ENCODE data around the gene BIN1.
A peak's percentile ranks its signal among the peaks of the same experiment; 100 is the strongest.

The BIN1 gene

DNA sequence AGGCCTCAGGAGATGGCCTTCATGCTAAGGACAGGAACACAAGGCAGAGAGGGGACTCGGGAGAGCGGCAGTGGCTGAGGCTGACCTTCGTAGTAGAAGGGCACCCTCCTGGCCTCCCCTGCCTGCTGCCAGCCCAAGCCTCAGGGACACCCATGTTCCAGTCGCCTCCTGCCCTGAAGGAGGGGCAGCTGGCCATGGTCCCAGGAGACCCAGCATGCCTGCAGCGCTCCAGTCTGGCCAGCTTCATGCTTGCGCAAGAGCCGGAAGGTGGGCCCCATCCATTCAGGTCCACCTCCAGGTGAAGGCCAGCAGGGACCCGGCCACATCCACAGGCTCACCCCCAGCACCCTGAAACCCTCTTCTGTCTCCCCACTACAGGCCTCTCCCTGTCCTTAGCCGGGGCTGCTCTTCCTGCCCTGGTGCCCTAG is 35.0 kb downstream of the BIN1 start:
- no peak for DNase-seq

DNA sequence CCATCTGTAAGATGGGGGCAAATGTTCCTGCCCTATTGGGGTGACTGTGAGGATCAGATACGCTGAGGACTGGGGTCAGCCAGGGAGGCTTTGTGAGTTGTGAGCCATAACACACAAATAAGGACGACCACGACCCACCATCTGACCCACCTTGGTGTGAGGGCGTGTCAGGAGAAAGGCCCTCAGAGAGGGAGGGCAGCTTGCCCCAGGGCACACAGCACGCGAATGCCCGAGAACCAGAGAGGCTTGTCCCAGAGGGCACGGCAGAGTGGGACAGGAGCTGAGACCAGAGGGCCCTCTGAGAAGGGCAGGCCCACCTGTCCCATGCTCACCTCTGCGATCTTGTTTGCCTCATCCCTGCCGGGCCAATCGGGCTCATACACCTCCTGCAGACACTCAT is 36.7 kb downstream of the BIN1 start:
- DNase-seq, result no peak

DNA sequence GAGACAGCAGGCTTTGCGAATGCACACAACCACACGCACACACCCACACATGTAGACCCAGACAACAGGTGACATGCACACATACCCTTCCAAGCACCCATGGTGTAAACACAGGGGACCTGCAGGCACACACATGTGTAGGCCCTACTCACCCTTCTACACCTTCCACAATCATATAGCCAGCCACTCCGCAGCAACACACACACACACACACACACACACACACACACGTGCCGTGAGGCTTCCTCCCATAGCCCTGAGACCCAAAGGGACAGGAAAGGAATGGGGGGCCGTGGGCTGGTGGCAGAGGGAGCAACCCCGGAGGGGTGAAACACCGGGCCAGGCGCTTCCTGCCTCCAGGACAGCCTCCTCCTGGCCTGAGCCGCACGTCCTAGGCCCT is 37.4 kb downstream of the BIN1 start:
- no peak for DNase-seq

DNA sequence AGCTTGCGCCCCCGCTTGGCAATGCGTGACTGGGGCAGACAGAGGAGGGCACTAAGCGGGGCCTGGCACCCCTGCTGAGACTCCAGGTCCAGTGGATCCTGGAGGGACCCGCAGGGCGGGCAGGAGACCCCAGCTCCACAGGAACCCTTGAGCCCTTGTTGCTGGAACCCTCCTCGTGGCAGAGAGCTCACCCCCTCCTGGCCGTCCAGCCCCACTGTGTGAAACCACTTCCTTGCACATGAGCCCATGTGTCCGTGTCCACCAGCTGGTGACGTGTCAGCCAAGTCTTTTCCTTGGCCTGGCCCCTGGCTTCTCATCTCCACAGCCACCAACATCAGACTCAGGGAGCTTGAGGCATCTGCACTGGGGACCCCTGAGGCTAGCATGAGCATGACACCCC is 38.0 kb downstream of the BIN1 start:
- no peak for DNase-seq

DNA sequence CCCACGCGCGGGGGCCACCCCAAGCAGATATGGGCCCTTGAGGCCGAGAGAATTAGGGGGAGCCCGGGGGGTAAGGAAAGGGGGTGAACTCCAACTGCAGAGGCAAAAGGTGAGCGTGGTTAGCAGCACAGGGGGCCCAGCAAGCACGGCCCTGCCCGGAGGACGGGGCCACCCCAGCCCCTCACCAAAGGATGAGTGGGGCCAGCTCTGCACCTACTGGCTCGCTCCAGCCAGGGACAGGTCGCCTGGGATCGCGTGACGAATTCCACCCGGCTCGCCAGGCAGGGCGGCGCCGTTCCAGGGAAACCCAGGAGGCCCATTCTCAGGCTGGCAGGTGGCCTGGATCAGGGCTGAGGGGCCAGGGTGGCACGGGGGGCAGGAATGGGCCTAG is 38.6 kb downstream of the BIN1 start:
- no peak for DNase-seq

DNA sequence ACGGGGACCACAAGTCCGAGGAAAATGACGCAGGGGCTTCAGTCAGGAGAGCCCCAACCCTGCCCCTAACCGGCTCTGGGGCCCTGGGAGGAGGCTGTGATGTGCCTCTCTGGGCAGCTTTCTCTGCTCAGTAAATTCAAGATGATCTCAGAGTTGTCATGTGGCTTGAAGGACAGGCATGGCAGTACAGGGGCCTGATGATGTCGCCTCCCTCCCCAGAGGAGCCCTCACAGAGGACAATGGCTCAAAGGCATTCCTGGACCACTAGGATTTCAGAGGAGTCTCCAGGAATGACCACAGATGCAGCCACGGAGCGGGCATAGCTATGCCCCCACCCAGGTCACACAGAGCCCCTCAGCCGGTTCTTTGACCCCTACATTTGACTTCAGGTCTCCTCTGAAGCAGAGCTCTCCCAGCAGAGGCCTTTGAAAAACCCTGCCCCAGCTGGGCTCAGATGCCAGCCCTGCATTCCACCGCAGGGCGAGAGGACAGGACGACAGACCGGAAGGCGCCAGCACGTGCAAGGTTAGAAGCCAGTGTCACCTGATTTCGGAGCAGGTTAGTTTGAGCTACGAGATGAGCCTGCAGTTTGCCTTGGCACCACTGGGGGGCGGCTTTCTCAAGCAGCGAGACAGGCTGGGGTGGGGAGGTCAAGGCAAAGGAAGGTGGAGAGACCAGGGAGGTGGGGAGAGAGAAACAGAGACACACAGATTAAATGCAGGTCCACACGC is 39.2 kb downstream of the BIN1 start:
- DNase-seq, result peak; percentile 73

DNA sequence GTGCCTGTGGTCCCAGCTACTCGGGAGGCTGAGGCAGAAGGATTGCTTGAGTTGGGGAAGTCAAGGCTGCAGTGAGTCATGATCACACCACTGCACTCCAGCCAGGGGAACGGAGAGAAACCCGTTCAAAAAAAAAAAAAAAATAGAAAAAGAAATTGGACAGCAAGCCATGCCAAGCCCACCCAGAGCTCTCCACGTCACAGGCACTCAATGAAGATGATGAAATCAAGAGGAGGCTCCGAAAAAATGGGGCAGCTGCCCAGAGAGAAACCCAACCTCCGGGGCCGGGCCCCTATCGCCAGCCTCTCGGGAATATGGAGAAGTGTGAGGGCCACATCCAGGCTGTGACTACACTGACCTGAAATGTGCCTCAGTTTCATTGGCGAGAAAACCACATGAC is 40.0 kb downstream of the BIN1 start:
- no peak for DNase-seq

DNA sequence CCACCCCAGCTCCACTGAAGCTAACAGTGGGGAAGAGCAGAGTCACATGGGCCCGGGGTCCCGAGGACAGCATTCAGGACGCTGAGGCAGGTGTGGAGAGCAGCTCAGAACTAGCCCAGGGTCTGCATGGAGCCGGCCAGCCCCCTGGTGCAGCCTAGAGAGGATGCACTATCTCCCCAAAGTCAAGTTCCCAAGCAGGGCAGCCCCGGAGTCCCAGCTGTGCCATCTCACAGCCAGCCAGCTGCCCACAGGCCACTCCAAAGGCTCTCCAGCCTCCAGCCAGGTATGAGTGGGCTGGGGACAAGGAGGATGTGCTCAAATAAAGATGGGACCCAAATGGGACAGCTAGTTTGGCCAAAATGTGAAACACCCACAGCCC is 41.0 kb downstream of the BIN1 start:
- no peak for DNase-seq

DNA sequence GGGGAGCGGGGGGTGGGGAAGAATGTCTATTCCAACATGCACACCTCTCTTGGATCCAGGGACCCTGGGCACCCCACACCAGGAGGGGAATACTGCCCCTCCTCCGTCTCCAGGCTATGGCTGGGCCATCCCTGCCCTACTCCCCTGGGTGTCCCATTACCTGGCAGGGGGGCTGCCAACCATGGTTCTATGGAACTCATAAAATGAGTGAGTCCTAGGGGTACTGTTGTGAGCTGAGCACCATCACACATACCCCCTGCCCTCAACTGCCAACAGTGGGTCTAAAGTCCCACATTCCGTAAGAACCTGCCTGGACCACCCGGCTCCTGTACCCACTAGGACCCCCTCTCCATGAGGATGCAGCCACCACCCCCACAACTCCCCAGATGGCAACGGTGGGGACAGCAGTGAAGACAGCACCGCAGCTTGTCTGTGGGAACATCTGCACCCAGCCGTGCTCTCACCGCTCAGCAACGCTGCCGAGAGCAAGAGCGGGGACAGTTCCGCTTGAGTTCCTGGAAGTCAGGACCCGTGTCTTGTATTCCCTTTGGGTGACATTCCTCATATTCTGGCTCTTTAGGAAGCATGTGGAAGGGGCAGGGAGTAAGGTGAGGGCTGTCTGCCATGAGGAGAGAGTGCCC is 41.5 kb downstream of the BIN1 start:
- no peak for DNase-seq

DNA sequence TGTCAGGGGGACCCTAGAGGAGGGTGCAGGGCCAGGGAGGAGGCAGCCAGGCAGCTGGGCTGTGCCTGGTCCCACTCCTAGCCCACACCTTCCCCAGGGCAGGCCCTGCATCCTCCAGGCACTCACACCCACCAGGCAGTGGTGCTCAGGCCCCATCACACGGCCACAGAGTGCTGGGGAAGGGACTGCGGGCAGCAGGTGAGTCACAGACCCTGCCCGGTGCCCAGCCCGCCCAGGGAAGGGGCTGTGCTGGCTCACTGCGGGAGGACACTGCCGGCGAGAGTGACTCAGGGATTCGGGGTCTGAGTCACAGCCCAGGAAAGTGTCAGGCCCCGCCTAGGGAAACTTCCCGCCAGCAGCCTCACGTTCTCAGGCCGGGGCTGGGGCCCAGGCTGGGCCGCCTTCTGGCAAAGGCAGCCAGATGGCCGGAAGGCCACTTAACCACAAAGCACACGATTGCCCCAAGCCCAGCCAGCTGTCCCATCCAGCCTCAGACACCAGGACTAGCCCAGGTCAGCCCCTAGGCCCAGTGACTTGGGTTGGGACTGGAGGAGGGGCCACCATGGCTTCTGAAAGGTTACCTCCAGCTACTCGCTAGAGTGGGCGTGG is 42.2 kb downstream of the BIN1 start:
- DNase-seq, result peak; percentile 47

DNA sequence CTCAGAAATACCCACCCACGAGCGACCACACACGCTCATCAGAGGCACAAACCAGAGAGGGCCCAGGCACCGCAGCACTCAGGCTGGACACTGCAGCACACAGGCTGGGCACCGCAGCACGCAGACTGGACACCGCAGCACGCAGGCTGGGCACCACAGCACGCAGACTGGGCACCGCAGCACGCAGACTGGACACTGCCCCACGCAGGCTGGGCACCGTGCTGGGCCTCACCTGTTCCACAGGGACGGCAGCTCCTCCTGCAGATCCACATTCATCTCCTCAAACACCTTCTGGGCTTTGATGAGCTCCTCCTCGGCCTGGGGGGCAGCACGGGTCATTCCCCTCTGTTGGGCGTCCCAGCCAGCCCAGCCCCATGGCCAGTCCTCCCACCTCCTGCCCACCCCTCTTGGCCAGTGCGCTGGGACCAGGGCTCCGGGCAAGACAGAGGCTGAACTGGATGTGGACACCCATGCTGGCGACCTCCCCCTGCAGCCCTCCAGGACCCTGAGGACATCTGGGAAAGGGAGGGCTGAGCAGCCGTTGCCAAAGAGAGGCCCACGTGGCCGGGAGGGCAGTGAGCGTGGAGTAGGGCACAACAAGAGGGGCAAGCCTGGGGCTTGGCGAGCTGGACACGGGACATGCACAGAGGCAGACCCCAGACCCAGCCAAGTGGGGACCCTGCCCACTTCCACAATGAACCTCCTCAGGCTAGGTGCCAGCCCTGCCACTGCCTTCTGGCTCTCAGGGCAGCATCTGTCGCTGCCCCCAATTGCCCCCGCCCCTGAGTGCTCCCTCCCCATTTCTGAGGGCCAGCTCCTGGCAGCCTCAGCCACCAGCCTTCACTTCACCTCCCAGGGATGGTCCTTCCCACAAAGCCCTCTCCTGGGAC is 43.0 kb downstream of the BIN1 start:
- DNase-seq, result no peak

DNA sequence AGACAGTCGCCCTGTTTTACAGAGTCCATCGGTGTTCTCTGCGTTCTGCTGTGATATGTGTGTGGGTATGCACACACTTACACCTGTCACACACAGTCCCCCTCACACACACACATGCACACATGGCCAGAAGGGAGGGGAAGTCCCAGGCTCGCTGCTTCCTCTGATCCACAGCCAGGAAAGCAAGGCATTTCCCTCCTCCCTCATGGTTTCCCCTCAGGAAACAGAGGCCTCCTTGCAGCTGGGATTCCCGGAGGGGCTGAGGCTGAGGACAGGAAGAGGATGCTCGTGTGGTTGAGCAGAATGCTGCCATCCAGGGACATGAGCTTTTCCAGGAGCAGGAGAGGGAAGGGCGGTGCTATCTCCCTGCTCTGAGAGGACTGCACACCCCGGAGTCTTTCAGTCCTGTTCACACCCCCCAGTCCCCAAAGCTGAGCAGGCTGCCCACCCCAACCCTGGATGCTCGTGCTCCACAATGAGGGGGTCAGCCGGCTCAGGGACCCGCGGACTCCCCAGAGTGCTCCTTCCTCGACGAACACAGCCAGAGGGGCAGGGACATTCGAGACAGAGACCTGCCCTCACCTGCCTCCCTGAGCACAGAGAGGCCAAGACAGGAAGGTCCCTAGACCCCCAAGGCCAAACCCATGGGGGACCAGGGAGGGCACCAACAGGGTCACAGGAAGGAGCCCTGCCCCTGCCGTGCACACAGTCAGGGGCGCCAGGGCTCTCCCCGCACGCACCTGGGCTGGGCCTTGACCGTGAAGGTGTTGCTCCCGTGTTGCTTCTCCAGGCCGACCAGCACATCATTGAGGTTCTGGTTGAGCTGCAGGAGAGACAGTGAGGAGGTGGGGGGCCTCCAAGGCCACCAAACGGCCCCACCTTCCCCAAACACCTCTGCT is 45.3 kb downstream of the BIN1 start:
- DNase-seq, result no peak

DNA sequence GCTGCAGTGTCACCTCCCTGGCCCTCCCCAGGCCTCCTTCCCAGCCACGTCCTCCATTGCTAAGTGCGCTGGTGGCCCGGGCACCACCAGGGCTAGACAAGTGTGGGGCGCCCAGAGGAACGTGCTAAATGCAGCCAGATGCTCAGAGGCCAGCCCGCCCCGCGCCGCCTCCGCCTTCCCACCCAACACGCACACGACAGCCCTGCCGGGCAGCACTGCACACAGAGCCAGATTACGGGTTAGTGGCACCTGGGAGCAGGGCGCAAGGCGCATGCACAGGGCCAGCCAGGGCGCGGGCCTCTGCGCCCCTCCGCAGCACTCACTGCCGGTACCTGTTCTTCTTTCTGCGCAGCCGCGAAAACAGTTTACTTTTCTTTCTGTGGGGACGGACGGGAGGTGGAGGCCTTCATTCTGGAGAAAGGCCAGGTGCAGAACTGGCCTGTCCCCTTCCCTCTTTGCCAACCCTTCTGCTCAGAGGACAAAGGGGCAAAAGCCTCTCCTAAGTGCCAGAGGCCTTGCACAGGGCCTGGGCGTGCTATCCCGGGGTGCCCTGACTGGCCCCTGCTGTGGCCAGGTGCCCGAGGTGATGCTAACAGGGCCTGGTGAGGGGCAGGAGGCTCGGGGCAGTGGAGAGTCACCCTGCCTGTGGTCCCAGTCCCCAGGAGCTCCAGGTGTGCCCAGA is 46.5 kb downstream of the BIN1 start:
- no peak for DNase-seq

DNA sequence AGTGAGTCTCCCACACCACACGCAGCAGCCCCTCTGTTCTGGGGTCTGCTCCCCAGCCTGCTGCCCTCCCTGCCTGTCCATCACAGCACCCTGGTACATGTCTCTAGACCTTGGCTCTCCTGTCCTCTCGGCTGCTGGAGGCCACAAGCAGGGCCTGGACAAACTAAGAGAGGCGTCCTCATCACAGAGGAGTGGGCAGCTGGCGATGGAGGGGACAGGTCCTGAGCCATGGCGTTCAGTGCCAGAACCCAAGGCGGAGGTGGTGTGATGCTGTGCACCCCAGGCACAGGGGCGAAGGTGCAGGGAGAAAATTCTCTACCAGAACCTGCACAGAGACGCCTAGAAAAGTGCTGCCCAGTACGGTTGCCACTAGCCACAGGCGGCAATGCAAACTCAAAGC is 47.4 kb downstream of the BIN1 start:
- no peak for DNase-seq

DNA sequence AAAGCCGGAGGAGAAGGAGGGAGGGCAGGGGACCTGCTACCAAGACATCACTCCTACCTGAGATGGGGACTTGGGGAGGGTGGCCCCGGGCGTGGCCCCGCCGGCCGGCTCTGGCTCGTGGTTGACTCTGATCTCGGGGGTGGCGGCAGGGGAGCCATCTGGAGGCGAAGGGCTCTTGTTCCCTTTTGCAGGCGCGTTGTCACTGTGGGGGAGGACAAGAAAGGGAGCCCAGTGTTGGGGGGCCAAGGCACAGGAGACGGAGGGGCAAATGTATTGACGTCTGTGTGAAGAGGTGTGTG is 48.1 kb downstream of the BIN1 start:
- no peak for DNase-seq

DNA sequence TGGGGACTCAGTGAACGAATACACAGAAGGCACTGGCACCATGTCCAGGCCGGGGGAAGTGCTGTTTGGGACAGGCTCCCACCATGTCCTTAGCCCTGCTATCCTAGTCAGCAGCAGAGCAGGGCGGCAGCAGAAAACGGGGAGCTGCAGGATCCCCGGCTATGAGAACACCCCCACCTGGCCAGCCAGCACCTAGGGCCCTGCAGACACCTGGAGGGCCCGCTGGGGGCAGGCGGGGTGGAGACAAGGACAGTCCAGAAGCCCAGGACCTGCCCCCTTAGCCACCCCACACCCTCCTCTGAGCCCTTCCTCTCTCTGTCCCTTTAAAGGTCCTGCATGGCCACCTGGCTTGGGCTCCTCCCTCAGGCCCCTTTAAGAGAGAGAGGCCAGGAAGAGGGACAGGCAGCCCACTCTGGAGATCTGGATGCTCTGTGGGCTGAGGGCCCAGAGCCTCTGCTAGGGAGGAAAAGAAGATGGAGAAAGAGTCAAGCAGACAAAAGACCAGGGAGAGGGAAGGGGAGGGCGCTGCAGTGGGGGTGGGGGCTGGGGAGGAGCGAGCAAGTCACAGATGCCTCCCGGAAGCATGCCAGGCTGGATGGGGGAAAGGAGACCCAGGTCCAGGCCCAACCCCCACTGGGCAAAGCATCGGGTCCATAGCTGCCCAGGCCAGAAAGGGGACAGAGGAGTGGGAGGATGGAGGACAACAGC is 48.6 kb downstream of the BIN1 start:
- DNase-seq, result no peak

DNA sequence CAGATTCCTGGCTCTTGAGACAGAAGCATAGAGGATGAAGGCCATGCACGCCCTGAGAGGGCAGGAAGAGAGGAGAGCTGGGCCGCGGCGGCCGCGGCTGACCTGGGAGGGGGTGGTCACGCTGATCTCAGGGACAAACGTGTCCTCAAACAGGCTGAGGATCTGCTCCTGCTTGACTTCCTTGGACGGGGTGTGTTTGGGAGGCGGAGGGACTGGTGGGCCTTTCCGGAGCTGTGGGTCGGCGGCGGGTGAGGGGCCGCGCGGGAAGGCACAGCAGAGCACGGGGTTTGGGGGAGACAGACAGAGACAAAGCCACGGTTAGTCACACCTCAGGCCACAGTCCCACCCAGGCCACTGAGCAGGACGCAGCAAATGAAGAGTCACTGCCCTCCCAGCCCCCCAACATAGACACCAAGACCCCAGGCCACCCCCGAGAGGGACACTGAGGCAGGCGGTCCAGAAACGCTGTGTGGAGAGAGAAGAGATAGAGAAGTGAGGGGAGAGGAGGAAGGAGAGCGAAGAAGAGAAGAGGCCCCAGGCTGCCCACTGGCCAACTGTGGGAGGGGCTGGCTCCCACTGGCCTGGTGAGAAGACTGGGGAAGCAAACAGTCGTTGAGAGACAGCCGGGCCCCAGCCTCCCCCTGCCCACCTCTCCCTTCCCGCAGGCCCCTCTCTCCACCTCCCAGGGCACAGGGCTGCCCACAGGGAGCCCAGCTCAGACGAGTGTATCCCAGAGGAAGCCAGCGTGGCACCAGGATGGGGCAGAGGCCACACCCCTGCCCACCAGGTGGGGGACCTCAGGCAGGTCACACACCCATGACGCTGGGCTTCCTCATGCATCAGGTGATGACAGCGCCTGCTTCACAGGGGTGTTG is 49.3 kb downstream of the BIN1 start:
- no peak for DNase-seq

DNA sequence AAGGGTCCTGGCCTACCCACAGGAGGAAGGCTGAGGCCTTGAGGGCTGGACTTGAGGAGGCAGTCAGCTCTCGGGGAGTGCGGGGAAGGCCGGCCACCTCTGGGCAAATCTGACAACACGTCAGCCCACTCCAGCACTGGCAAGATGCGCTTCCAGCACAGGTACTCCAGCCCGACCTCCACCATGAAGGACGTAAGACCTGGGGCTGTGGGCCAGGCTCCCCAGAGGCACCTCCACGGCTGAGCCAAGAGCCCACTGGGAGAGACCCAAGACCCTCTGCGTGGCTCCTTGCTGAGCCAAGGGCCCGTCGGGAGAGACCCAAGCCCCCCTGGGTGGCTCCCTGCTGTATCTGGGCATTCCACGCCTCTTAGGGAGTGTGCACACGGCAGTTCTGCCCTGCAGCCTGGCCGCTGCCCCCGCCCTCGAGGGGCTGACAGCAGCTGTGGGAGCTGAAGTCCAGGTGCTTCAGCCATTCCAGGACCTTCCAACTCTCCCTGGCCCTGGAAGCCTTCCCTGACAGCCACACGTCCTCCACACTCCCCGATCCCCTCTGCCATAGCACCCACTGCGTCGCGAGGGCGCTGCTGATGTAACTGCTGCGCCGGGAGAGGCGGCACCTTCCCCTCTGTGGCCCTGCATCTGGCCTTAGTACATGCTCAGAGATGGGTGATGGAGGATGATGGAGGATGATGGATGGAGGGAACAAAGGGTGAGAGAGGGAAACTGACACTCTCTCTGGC is 50.2 kb downstream of the BIN1 start:
- DNase-seq, result no peak

DNA sequence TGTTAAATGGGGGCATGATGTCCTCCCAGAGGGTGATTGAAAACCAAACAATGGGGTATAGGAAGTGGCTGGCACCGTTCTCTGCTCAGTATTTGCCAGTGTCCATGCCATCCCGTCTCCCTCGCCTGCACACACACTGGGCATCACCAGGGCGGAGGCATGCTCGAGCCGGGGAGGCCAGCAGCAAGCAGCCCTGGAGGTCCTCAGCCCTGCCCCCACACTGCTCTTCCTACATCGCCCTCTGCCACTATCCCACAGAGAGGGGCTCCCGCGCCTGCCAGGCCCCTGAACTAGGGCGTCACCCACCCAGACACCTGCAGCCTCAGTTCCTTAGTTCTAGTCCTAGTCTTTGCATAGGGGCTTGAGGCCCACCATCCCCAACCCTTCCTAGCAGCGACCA is 50.9 kb downstream of the BIN1 start:
- DNase-seq, result no peak

DNA sequence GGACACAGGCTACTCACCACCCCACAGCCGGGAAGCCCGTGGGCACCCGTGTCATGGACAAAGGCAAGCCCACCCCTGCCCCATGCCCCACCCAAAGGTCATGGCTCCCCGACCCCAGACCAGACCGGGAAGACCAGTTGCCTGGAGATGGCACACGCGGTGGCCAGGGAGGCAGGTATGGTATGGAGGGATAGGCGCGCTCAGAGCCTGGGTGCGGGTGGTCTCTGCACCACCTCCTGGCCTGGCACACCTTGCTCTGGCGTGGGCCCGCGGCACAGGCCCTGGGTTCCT is 51.2 kb downstream of the BIN1 start:
- no peak for DNase-seq

Measured in activated naive CD4-positive, alpha-beta T cell treated with anti-CD3 and anti-CD28 coated beads, Interleukin-2, amount 50 U/mL, for 16 hours (primary cell).